A549 (cell line): Measurements from ENCODE around the gene CYFIP2. TPM values are rescaled to one million over a fixed set of nuclear protein-coding genes. Genes with fewer than 3 reads are reported as not detected.

Source experiments
- ATAC-seq, 2 experiments: fragments of 200-7000 bp in 1 of 2; fragments of >200 bp in 1 of 2; cut with Nextera tagmentation in 1 of 2; cut with Tn5 transposase in 1 of 2; 3 replicates each; pipeline versions ENCODE4 v1.8.0 to v1.9.1; 2018 to 2020; ENCODE audit warnings: mild to moderate bottlenecking in 1 of 2, moderate library complexity in 1 of 2
- CTCF ChIA-PET: fragments of 300-600 bp; sonication (Branson Sonifier 250); formaldehyde crosslinking; extraction: SDS; loops from one replicate; lab custom pipeline; 2021; ENCODE audit warnings: antibody characterized with exemption, inconsistent platforms; lab: Yijun Ruan, JAX
- POLR2A ChIA-PET: fragments of 350-600 bp; formaldehyde crosslinking; extraction: SDS; loops from one replicate; lab custom pipeline; 2021; ENCODE audit warnings: antibody characterized with exemption, inconsistent platforms; lab: Yijun Ruan, JAX
- DNase-seq, 2 experiments: peaks; one replicate each; pipeline versions ENCODE4 v3.0.0 to v3.0.0-alpha.2; 2011 to 2016; ENCODE audit warnings: low read depth in 1 of 2, low spot score in 1 of 2
- FAIRE-seq: peaks from 2 replicates; lab custom pipeline; 2011; peaks lifted over from hg19 to GRCh38; lab: Jason Lieb, UNC
- H3K27ac ChIP-seq, 2 experiments: fragments of >200 bp; sonication (Bioruptor Twin); formaldehyde crosslinking; 3 replicates each; pipeline ENCODE4 v1.5.1; 2016 to 2017
- H3K4me1 ChIP-seq: fragments of >200 bp; sonication (Bioruptor Twin); formaldehyde crosslinking; 3 replicates; pipeline ENCODE4 v1.6.1; 2016
- H3K4me2 ChIP-seq: fragments of >200 bp; sonication (Bioruptor Twin); formaldehyde crosslinking; 3 replicates; pipeline ENCODE4 v1.6.1; 2016
- H3K4me3 ChIP-seq: fragments of >200 bp; sonication (Bioruptor Twin); formaldehyde crosslinking; 3 replicates; pipeline ENCODE4 v1.5.1; 2016
- H3K9me3 ChIP-seq: fragments of >200 bp; sonication (Bioruptor Twin); formaldehyde crosslinking; 3 replicates; pipeline ENCODE4 v1.6.1; 2016
- CBX2 ChIP-seq: fragments of 200-600 bp; sonication (generic); IDR thresholded peaks from 2 replicates; pipeline ENCODE4 v1.6.1; 2016; ENCODE audit warnings: low read depth, mild to moderate bottlenecking, borderline replicate concordance
- CHD2 ChIP-seq: fragments of 150-350 bp; IDR thresholded peaks from 2 replicates; pipeline ENCODE4 v1.6.1; 2014; ENCODE audit warnings: low read length; ENCODE audit not compliant: partially characterized antibody
- CHD4 ChIP-seq: fragments of 200-600 bp; sonication (generic); IDR thresholded peaks from 2 replicates; pipeline ENCODE4 v1.6.1; 2016; ENCODE audit warnings: antibody characterized with exemption, mild to moderate bottlenecking, borderline replicate concordance
- EHF ChIP-seq: fragments of 250-450 bp; sonication (Bioruptor Pico); IDR thresholded peaks from 2 replicates; pipeline ENCODE4 v1.5.0; 2020; ENCODE audit warnings: mild to moderate bottlenecking
- EP300 ChIP-seq, 2 experiments: fragments of >200 bp; sonication (Bioruptor Twin); formaldehyde crosslinking; IDR thresholded peaks; 2 replicates in 1 of 2; 3 replicates in 1 of 2; pipeline ENCODE4 v1.6.1; 2016 to 2017
- ESRRA ChIP-seq: fragments of 150-350 bp; IDR thresholded peaks from 2 replicates; pipeline ENCODE4 v1.6.1; 2014; ENCODE audit warnings: mild to moderate bottlenecking, low read length, borderline replicate concordance
- FOSB ChIP-seq: fragments of 250-450 bp; sonication (Bioruptor Pico); IDR thresholded peaks from 2 replicates; pipeline ENCODE4 v1.5.0; 2020; ENCODE audit warnings: mild to moderate bottlenecking, moderate library complexity
- FOSL2 ChIP-seq, 2 experiments: fragments of 450-650 bp in 1 of 2; fragments of >200 bp in 1 of 2; sonication (Bioruptor Twin) in 1 of 2; formaldehyde crosslinking; IDR thresholded peaks; 2 replicates each; pipeline versions ENCODE4 v1.5.0 to v1.6.1; 2016 to 2020; ENCODE audit warnings: mild to moderate bottlenecking in 1 of 2, moderate library complexity in 1 of 2
- FOXS1 ChIP-seq: fragments of 250-450 bp; sonication (Bioruptor Pico); IDR thresholded peaks from 2 replicates; pipeline ENCODE4 v1.5.0; 2020; ENCODE audit warnings: mild to moderate bottlenecking, moderate library complexity
- HOXB5 ChIP-seq: fragments of 250-450 bp; sonication (Bioruptor Pico); IDR thresholded peaks from 2 replicates; pipeline ENCODE4 v1.5.0; 2020; ENCODE audit warnings: mild to moderate bottlenecking, moderate library complexity
- JUN ChIP-seq, 2 experiments: fragments of >200 bp; sonication (Bioruptor Twin); formaldehyde crosslinking; IDR thresholded peaks; 2 replicates in 1 of 2; 3 replicates in 1 of 2; pipeline ENCODE4 v1.6.1; 2016 to 2017
- JUNB ChIP-seq: fragments of >200 bp; sonication (Bioruptor Twin); formaldehyde crosslinking; IDR thresholded peaks from 2 replicates; pipeline ENCODE4 v1.6.1; 2016
- KDM1A ChIP-seq: fragments of 200-600 bp; sonication (generic); IDR thresholded peaks from 2 replicates; pipeline ENCODE4 v1.6.1; 2016; ENCODE audit warnings: low read depth, mild to moderate bottlenecking
- KDM5A ChIP-seq: fragments of 200-600 bp; sonication (generic); IDR thresholded peaks from 2 replicates; pipeline ENCODE4 v1.6.1; 2016; ENCODE audit warnings: antibody characterized with exemption, mild to moderate bottlenecking
- MAFK ChIP-seq: fragments of 450-650 bp; IDR thresholded peaks from 2 replicates; pipeline ENCODE4 v1.6.1; 2014; ENCODE audit not compliant: partially characterized antibody
- MAZ ChIP-seq: fragments of 150-350 bp; IDR thresholded peaks from 2 replicates; pipeline ENCODE4 v1.6.1; 2014; ENCODE audit warnings: antibody characterized with exemption, low read depth, low read length, borderline replicate concordance
- NFE2L2 ChIP-seq: fragments of 150-350 bp; conservative IDR thresholded peaks from 2 replicates; pipeline ENCODE4 v1.6.1; 2014; ENCODE audit warnings: low read length
- NPAS2 ChIP-seq: fragments of 250-450 bp; sonication (Bioruptor Pico); IDR thresholded peaks from 2 replicates; pipeline ENCODE4 v1.8.0; 2022; ENCODE audit warnings: mild to moderate bottlenecking, moderate library complexity, borderline replicate concordance
- POLR2A ChIP-seq: IDR thresholded peaks from 2 replicates; pipeline ENCODE4 v1.6.1; 2012; ENCODE audit warnings: mild to moderate bottlenecking, low read length
- POLR2AphosphoS2 ChIP-seq: conservative IDR thresholded peaks from 2 replicates; pipeline ENCODE4 v1.6.1; 2012; ENCODE audit warnings: low read length, improper control_type of control experiment, inconsistent platforms
- RNF2 ChIP-seq: fragments of 200-600 bp; sonication (generic); IDR thresholded peaks from 2 replicates; pipeline ENCODE4 v1.6.1; 2016; ENCODE audit warnings: low read depth, mild to moderate bottlenecking, antibody characterized with exemption, moderate library complexity, borderline replicate concordance
- SMC3 ChIP-seq: fragments of >200 bp; sonication (Bioruptor Twin); formaldehyde crosslinking; IDR thresholded peaks from 3 replicates; pipeline ENCODE4 v1.6.1; 2018; ENCODE audit warnings: inconsistent platforms
- TP53 ChIP-seq: fragments of 250-450 bp; sonication (Bioruptor Pico); IDR thresholded peaks from 2 replicates; pipeline ENCODE4 v1.5.0; 2021; ENCODE audit warnings: mild to moderate bottlenecking, moderate library complexity
- ZFP36 ChIP-seq: fragments of 450-650 bp; IDR thresholded peaks from 2 replicates; pipeline ENCODE4 v1.6.1; 2014; ENCODE audit warnings: borderline replicate concordance; ENCODE audit not compliant: partially characterized antibody
- ZSCAN20 ChIP-seq: fragments of 250-450 bp; sonication (Bioruptor Pico); IDR thresholded peaks from 2 replicates; pipeline ENCODE4 v1.8.0; 2022; ENCODE audit warnings: mild to moderate bottlenecking, moderate library complexity
- WGBS: methylation state at CpG from one replicate; pipeline ENCODE4 v1.1.6; 2017; ENCODE audit errors: missing lambda C conversion rate; 5-methylcytosine and 5-hydroxymethylcytosine counted together
- polyA plus RNA-seq, 4 experiments: library from polyadenylated mRNA; depleted of rRNA in 3 of 4; stranded (reverse); fragments of >200 nt; fragmentation: RNase III in 1 of 4; extraction: RNeasy Plus Mini Kit Qiagen cat#74134 plus additional on column Dnase treatment in 1 of 4; gene quantifications; 2 replicates in 3 of 4; 3 replicates in 1 of 4; pipeline ENCODE4 v1.2.3, GENCODE V29; 2011 to 2017
- TF ChIP-seq, protein P1 (sequence below): fragments of 250-450 bp; sonication (Bioruptor Pico); IDR thresholded peaks from 2 replicates; pipeline ENCODE4 v1.5.0; 2020; ENCODE audit warnings: low read depth, mild to moderate bottlenecking, moderate library complexity
- TF ChIP-seq, protein P2 (sequence below): IDR thresholded peaks from 2 replicates; pipeline ENCODE4 v1.6.1; 2012
- TF ChIP-seq, protein P3 (sequence below): fragments of 250-450 bp; sonication (Bioruptor Pico); IDR thresholded peaks from 2 replicates; pipeline ENCODE4 v1.5.0; 2021; ENCODE audit warnings: mild to moderate bottlenecking, moderate library complexity, borderline replicate concordance
- TF ChIP-seq, protein P4 (sequence below): fragments of 450-650 bp; IDR thresholded peaks from 2 replicates; pipeline ENCODE4 v1.6.1; 2014; ENCODE audit warnings: antibody characterized with exemption

Gene CYFIP2
- polyA plus RNA-seq, 2 of the 4 experiments (the other 2 are of a cell fraction), result 9.0 to 18.6 TPM

DNA sequence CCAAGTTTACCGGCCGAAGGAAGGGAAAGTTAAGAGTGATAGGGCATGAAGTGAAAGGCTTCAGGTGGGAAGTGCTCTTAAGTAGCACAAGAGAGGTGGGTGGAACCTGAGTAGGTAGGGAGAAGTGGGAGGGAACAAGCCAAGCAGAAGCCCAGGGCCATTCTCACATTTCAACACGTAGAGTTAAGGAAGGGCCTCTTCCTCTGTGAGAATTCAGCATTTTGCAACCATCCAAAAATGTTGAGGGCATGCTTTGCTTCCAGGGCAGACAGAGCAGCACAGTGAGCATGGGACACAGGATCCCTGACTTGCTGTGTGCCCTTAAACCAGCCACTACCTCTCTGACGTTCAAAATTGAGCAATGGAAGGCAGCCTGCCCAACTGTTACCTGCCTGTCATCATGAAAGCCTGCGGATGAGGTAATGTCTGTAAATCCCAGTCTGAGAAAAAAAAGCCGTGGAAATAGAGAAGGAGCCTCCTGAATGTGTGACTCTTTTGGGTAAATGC is 3.3 kb downstream of the CYFIP2 start:
- Histone ChIP-seq H3K4me1 (peaks cover 25% of the 10 kb centered on the region), H3K4me3 (no peak overlapping the region), H3K27ac (no peak overlapping the region), H3K9me3 (no peaks in the 10 kb centered on the region), H3K4me2 (no peak overlapping the region)
- CTCF ChIA-PET, result interaction anchor here (1.0 kb wide), 1 partner anchor 15 kb away, joined by 3 read pairs; no protein-coding TSS in a partner anchor
- no peak for TF ChIP-seq MAFK
- no peak for TF ChIP-seq ZSCAN20 (CRISPR knock-in tag)
- TF ChIP-seq, protein P1, sequence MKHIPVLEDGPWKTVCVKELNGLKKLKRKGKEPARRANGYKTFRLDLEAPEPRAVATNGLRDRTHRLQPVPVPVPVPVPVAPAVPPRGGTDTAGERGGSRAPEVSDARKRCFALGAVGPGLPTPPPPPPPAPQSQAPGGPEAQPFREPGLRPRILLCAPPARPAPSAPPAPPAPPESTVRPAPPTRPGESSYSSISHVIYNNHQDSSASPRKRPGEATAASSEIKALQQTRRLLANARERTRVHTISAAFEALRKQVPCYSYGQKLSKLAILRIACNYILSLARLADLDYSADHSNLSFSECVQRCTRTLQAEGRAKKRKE (CRISPR knock-in tag), result no peak
- TF ChIP-seq JUNB, result no peak
- no peak for TF ChIP-seq CHD4
- TF ChIP-seq EHF (CRISPR knock-in tag), result no peak
- no peak for TF ChIP-seq NFE2L2
- TF ChIP-seq HOXB5 (CRISPR knock-in tag), result no peak
- TF ChIP-seq NPAS2, result no peak
- TF ChIP-seq RNF2, result no peak
- TF ChIP-seq, protein P2, sequence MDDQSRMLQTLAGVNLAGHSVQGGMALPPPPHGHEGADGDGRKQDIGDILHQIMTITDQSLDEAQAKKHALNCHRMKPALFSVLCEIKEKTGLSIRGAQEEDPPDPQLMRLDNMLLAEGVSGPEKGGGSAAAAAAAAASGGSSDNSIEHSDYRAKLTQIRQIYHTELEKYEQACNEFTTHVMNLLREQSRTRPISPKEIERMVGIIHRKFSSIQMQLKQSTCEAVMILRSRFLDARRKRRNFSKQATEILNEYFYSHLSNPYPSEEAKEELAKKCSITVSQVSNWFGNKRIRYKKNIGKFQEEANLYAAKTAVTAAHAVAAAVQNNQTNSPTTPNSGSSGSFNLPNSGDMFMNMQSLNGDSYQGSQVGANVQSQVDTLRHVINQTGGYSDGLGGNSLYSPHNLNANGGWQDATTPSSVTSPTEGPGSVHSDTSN, result no peak
- no peak for TF ChIP-seq ZFP36
- no peak for TF ChIP-seq CBX2
- no peak for TF ChIP-seq JUN (IDR thresholded peaks at IDR 0.05)
- no peak for TF ChIP-seq EP300 (IDR thresholded peaks at IDR 0.05)
- TF ChIP-seq FOSL2 (IDR thresholded peaks at IDR 0.05), result no peak
- no peak for TF ChIP-seq FOSL2 (CRISPR knock-in tag; IDR thresholded peaks at IDR 0.05)
- TF ChIP-seq MAZ, result no peak
- TF ChIP-seq ESRRA, result no peak
- DNase-seq, result no peak
- WGBS, result 88% methylated on average over 6 of the region's 6 CpGs
- no peak for FAIRE-seq
- no peak for ATAC-seq
- POLR2A ChIA-PET, result no interaction called here

DNA sequence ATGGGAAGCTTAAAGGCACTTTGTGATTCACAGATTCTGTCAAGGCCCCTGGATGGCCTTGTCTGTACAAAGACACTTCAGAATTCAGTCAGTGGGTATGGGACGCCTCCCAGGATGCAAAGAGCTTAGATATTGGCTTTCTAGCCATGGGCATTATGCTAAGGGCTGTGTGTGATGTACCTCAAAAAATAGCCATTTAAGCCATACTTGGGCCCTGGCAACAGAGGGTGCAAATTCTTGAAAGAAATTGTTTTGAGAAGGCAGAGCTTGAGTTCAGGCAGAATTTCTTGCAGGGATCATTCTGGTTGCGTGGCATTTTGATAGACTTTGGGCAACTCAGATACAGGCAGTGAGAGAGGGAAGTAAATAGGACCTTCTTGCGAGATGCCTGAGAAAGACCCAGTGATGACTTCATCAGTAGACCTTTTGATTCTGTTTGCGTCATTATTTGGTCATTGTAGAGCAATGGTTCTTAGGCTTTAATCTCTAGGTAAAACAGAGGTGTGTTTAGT is 3.9 kb downstream of the CYFIP2 start:
- Histone ChIP-seq H3K4me3 (no peak overlapping the region), H3K27ac (no peak overlapping the region), H3K9me3 (no peaks in the 10 kb centered on the region), H3K4me2 (no peak overlapping the region), H3K4me1 (peaks cover 25% of the 10 kb centered on the region)
- TF ChIP-seq, protein P3, sequence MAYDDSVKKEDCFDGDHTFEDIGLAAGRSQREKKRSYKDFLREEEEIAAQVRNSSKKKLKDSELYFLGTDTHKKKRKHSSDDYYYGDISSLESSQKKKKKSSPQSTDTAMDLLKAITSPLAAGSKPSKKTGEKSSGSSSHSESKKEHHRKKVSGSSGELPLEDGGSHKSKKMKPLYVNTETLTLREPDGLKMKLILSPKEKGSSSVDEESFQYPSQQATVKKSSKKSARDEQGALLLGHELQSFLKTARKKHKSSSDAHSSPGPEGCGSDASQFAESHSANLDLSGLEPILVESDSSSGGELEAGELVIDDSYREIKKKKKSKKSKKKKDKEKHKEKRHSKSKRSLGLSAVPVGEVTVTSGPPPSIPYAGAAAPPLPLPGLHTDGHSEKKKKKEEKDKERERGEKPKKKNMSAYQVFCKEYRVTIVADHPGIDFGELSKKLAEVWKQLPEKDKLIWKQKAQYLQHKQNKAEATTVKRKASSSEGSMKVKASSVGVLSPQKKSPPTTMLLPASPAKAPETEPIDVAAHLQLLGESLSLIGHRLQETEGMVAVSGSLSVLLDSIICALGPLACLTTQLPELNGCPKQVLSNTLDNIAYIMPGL (CRISPR knock-in tag), result no peak
- TF ChIP-seq HOXB5 (CRISPR knock-in tag) (no peak), FOSL2 (IDR thresholded peaks at IDR 0.05) (no peak), FOSL2 (CRISPR knock-in tag; IDR thresholded peaks at IDR 0.05) (no peak), TP53 (CRISPR knock-in tag) (no peak), JUNB (no peak), KDM1A (no peak), FOSB (CRISPR knock-in tag) (no peak), EP300 (IDR thresholded peaks at IDR 0.05) (no peak), SMC3 (no peak), POLR2A (no peak), ZFP36 (no peak), CHD2 (no peak), FOXS1 (no peak), KDM5A (no peak), POLR2AphosphoS2 (no peak), CHD4 (no peak)
- TF ChIP-seq, protein P4, sequence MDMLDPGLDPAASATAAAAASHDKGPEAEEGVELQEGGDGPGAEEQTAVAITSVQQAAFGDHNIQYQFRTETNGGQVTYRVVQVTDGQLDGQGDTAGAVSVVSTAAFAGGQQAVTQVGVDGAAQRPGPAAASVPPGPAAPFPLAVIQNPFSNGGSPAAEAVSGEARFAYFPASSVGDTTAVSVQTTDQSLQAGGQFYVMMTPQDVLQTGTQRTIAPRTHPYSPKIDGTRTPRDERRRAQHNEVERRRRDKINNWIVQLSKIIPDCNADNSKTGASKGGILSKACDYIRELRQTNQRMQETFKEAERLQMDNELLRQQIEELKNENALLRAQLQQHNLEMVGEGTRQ, result no peak
- TF ChIP-seq, protein P2, result no peak
- ChIA-PET POLR2A (no interaction called here), CTCF (interaction anchor here (0.6 to 1.0 kb wide), 2 partner anchors 16 to 85 kb away, joined by 3 read pairs; no protein-coding TSS in a partner anchor)
- DNase-seq (no peak), ATAC-seq (no peak), FAIRE-seq (no peak)
- WGBS, result 87% methylated on average over 4 of the region's 4 CpGs
